Suprapubic skin (tissue), 4 donors: Measurements from ENCODE around the gene MKX.

Experiments used
- CTCF ChIP-seq, 2 donors: fragments of 200-600 bp in 1 of 2; fragments of 450-650 bp in 1 of 2; sonication (generic) in 1 of 2; IDR thresholded peaks; one replicate each; pipeline ENCODE4 v1.5.1; 2016 to 2019; ENCODE audit warnings: antibody characterized with exemption in 2 of 2, mild to moderate bottlenecking in 1 of 2, moderate library complexity in 1 of 2
- EP300 ChIP-seq: sonication (generic); formaldehyde crosslinking; IDR thresholded peaks from one replicate; pipeline ENCODE4 v1.6.1; 2017; ENCODE audit warnings: antibody characterized with exemption
- POLR2A ChIP-seq, 2 donors: fragments of 450-650 bp; IDR thresholded peaks; one replicate each; pipeline ENCODE4 v1.6.1; 2017; ENCODE audit warnings: antibody characterized with exemption in 2 of 2, mild to moderate bottlenecking in 2 of 2, moderate library complexity in 2 of 2
- POLR2AphosphoS5 ChIP-seq, 3 donors: sonication (generic); formaldehyde crosslinking; IDR thresholded peaks; one replicate each; pipeline ENCODE4 v1.6.1; 2017; ENCODE audit warnings: antibody characterized with exemption in 3 of 3

DNA sequence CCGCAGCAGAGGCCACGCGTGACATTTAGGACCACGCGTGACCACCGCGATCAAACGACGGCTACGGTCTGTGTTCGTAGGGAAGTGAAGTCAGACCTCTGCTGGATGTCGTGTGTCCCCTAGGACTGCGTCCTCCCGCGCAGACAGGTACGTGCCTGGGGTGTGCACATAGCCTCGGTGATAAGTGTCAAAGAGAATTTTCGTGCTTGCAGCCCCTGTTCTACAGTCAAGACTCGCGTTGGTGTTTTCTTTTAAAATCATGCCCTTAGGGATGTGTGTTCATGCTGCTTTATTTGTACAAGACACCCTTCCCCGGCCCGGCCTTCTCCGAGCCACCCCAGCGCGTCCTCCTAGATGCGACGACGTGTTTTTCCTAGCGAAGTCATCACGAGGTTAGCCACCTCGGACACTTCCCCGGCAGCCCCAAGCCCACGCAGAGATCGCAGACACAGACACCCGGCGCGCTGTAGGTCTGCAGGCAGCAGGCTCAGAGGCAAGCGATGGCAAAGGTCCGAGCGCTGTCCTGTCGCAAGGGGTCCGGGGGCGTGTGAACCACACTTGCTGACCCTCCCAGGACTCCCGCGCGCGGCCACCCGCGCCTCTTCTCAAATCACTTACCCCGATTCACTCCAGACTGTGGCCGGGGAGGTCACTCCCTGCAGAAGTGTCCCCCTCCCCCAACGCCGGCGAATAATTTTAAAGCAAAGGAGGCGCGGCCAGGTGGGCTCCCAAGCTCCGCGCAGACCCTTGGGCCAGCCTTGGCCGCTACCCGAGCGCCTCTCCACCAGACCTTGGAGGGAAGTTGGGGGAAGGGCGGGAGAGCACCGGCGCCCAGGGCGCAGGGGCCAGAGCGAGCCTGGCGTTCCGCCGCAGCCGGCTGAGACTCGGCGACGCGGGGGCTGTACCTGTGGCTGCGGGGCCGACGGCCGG, 552 bp downstream of the MKX start:
- TF ChIP-seq POLR2AphosphoS5 (IDR thresholded peaks at IDR 0.05) (no peak), CTCF (IDR thresholded peaks at IDR 0.05) (no peak), POLR2A (IDR thresholded peaks at IDR 0.05) (no peak), EP300 (no peak)
